Erythroblast (primary cell): Measurements from ENCODE around the gene OR52H1.

Experiments
- GATA1 ChIP-seq: IDR thresholded peaks from 2 replicates; pipeline ENCODE4 v1.6.1; 2011; ENCODE audit warnings: low read depth, mild to moderate bottlenecking, control low read depth, low read length, moderate library complexity
- POLR2A ChIP-seq: IDR thresholded peaks from 2 replicates; pipeline ENCODE4 v1.6.1; 2011; ENCODE audit warnings: mild to moderate bottlenecking, low read length

DNA sequence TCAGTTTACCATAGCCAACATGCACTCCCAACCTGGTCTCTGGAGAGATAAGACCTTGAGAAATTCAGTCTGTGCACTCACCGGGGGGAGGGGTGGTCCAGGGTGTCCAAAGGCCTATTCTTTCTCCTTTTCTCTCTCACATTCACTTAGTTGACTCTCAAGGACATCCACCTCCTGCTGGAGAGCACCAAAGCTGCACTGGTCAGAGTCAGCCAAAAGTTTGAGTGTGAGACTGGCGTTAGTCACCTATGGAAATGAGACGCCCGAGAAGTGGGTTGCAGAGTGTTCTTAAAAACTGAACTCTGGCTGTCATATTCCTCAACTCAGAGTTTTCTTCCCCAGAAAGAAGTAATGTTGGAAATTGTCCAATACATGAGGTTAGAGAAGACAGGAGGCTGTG, 26.8 kb downstream of the OR52H1 start:
- no peak for TF ChIP-seq POLR2A
- no peak for TF ChIP-seq GATA1
